H1 (cell line): ENCODE results near the gene KBTBD3. TPM values are rescaled to one million over a fixed set of nuclear protein-coding genes. Genes with fewer than 3 reads are reported as not detected.

Source experiments
- CTCF ChIA-PET: fragments of 300-600 bp; sonication (Branson Sonifier 250); formaldehyde crosslinking; loops from one replicate; lab custom pipeline; 2021; ENCODE audit not compliant: partially characterized antibody; lab: Charles Lee
- POLR2A ChIA-PET: fragments of 300-600 bp; sonication (Branson Sonifier 250); formaldehyde crosslinking; loops from one replicate; lab custom pipeline; 2021; ENCODE audit warnings: inconsistent platforms; ENCODE audit not compliant: partially characterized antibody; lab: Charles Lee
- DNase-seq, 2 experiments: peaks; one replicate each; pipeline versions ENCODE4 v3.0.0 to v3.0.0-alpha.2; 2010 to 2022; ENCODE audit warnings: low spot score in 2 of 2, low read depth in 1 of 2, mixed read lengths in 1 of 2
- FAIRE-seq: peaks from 2 replicates; lab custom pipeline; 2011; peaks lifted over from hg19 to GRCh38; lab: Jason Lieb, UNC
- H2AFZ ChIP-seq: 2 replicates; pipeline ENCODE4 v1.8.1; 2012; ENCODE audit warnings: low read length, inconsistent platforms
- H2AK5ac ChIP-seq: 2 replicates; pipeline ENCODE4 v1.6.1; 2013; ENCODE audit warnings: low read depth, low read length
- H2BK120ac ChIP-seq: replicated peaks from 2 replicates; pipeline ENCODE3; 2013; ENCODE audit warnings: low read depth, low read length, inconsistent platforms
- H2BK12ac ChIP-seq: 2 replicates; pipeline ENCODE4 v1.6.1; 2013; ENCODE audit warnings: low read depth, low read length
- H2BK15ac ChIP-seq: 2 replicates; pipeline ENCODE4 v1.6.1; 2013; ENCODE audit warnings: low read length
- H2BK20ac ChIP-seq: 2 replicates; pipeline ENCODE4 v1.6.1; 2013; ENCODE audit warnings: low read length
- H2BK5ac ChIP-seq: 2 replicates; pipeline ENCODE4 v1.6.1; 2013; ENCODE audit warnings: low read depth, low read length
- H3K14ac ChIP-seq: 2 replicates; pipeline ENCODE4 v1.6.1; 2013; ENCODE audit warnings: inconsistent platforms; ENCODE audit not compliant: insufficient read length
- H3K18ac ChIP-seq: 2 replicates; pipeline ENCODE4 v1.6.1; 2013; ENCODE audit warnings: low read length; ENCODE audit errors: extremely low read depth
- H3K23ac ChIP-seq: 2 replicates; pipeline ENCODE4 v1.6.1; 2013; ENCODE audit warnings: inconsistent platforms; ENCODE audit not compliant: insufficient read length
- H3K23me2 ChIP-seq: 2 replicates; pipeline ENCODE4 v1.6.1; 2013; ENCODE audit warnings: low read depth, low read length
- H3K27ac ChIP-seq: 2 replicates; pipeline ENCODE4 v1.6.1; 2011; ENCODE audit warnings: low read depth, low read length, inconsistent platforms
- H3K27me3 ChIP-seq, 4 experiments: replicated peaks in 1 of 4; 1 replicate in 1 of 4; 2 replicates in 3 of 4; pipeline versions ENCODE4 v1.6.1 to v1.8.1; 2011 to 2013; ENCODE audit warnings: low read length in 3 of 4, mild to moderate bottlenecking in 3 of 4, inconsistent platforms in 2 of 4, mixed read lengths in 2 of 4, moderate library complexity in 1 of 4; ENCODE audit not compliant: control insufficient read depth in 3 of 4, insufficient read depth in 3 of 4; ENCODE audit errors: extremely low read depth in 1 of 4
- H3K36me3 ChIP-seq, 4 experiments: 2 replicates each; pipeline versions ENCODE4 v1.6.1 to v1.8.1; 2011 to 2013; ENCODE audit warnings: mild to moderate bottlenecking in 4 of 4, low read length in 3 of 4, moderate library complexity in 2 of 4, control low read depth in 1 of 4, inconsistent platforms in 1 of 4; ENCODE audit not compliant: insufficient read depth in 4 of 4, control insufficient read depth in 2 of 4
- H3K4ac ChIP-seq: replicated peaks from 2 replicates; pipeline ENCODE3; 2013; ENCODE audit warnings: low read length, low read depth, mixed read lengths, inconsistent platforms; ENCODE audit not compliant: insufficient read length
- H3K4me1 ChIP-seq, 4 experiments: replicated peaks in 1 of 4; 1 replicate in 1 of 4; 2 replicates in 3 of 4; pipeline versions ENCODE4 v1.6.1 to v1.8.1; 2011 to 2013; ENCODE audit warnings: low read length in 3 of 4, inconsistent platforms in 2 of 4, mixed read lengths in 1 of 4; ENCODE audit not compliant: insufficient read depth in 4 of 4, control insufficient read depth in 3 of 4
- H3K4me2 ChIP-seq, 2 experiments: 2 replicates each; pipeline versions ENCODE4 v1.6.1 to v1.8.1; 2011 to 2013; ENCODE audit warnings: low read depth in 2 of 2, low read length in 2 of 2, control low read depth in 1 of 2, inconsistent platforms in 1 of 2, mild to moderate bottlenecking in 1 of 2; ENCODE audit not compliant: insufficient read depth in 1 of 2
- H3K4me3 ChIP-seq, 4 experiments: fragments of 200-600, 300-600 bp in 1 of 4; sonication (generic), shearing (Covaris generic), sonication (Bioruptor Twin) in 1 of 4; 2 replicates each; pipeline versions ENCODE4 v1.5.1 to v1.8.1; 2011 to 2016; ENCODE audit warnings: low read length in 4 of 4, low read depth in 3 of 4, control low read depth in 2 of 4, inconsistent platforms in 2 of 4, mild to moderate bottlenecking in 2 of 4, mixed read lengths in 1 of 4, moderate library complexity in 1 of 4; ENCODE audit not compliant: insufficient read depth in 2 of 4; ENCODE audit errors: extremely low read depth in 1 of 4
- H3K56ac ChIP-seq: replicated peaks from 2 replicates; pipeline ENCODE3; 2013; ENCODE audit warnings: low read depth, mild to moderate bottlenecking, mixed read lengths, low read length, inconsistent platforms; ENCODE audit not compliant: insufficient read length
- H3K79me1 ChIP-seq: 2 replicates; pipeline ENCODE4 v1.6.1; 2013; ENCODE audit warnings: low read depth, low read length, control low read depth
- H3K79me2 ChIP-seq, 2 experiments: 2 replicates each; pipeline versions ENCODE4 v1.6.1 to v1.8.1; 2012 to 2013; ENCODE audit warnings: low read length in 2 of 2, mild to moderate bottlenecking in 2 of 2, inconsistent platforms in 1 of 2; ENCODE audit not compliant: insufficient read depth in 2 of 2, control insufficient read depth in 1 of 2
- H3K9ac ChIP-seq, 4 experiments: replicated peaks in 1 of 4; 1 replicate in 1 of 4; 2 replicates in 3 of 4; pipeline versions ENCODE4 v1.6.1 to v1.8.1; 2011 to 2013; ENCODE audit warnings: low read depth in 3 of 4, low read length in 3 of 4, control low read depth in 2 of 4, mild to moderate bottlenecking in 2 of 4, moderate library complexity in 2 of 4, inconsistent platforms in 1 of 4; ENCODE audit errors: extremely low read depth in 1 of 4
- H3K9me3 ChIP-seq, 2 experiments: 2 replicates each; pipeline versions ENCODE4 v1.6.1 to v1.8.1; 2012 to 2013; ENCODE audit warnings: mild to moderate bottlenecking in 2 of 2, moderate library complexity in 2 of 2, control low read depth in 1 of 2, inconsistent platforms in 1 of 2, low read depth in 1 of 2, low read length in 1 of 2, mixed read lengths in 1 of 2; ENCODE audit not compliant: insufficient read depth in 2 of 2
- H4K20me1 ChIP-seq, 2 experiments: replicated peaks in 1 of 2; 2 replicates each; pipeline versions ENCODE3 to v1.8.1; 2011 to 2013; ENCODE audit warnings: inconsistent platforms in 2 of 2, low read length in 2 of 2, mild to moderate bottlenecking in 1 of 2; ENCODE audit not compliant: insufficient read depth in 2 of 2, control insufficient read depth in 1 of 2
- H4K5ac ChIP-seq: 2 replicates; pipeline ENCODE4 v1.6.1; 2013; ENCODE audit warnings: low read length, low read depth, mixed read lengths, inconsistent platforms; ENCODE audit not compliant: insufficient read length
- H4K8ac ChIP-seq: 2 replicates; pipeline ENCODE4 v1.8.0; 2013; ENCODE audit warnings: mild to moderate bottlenecking, moderate library complexity, low read length, inconsistent platforms; ENCODE audit not compliant: insufficient read depth; ENCODE audit errors: extremely low read depth
- H4K91ac ChIP-seq: replicated peaks from 2 replicates; pipeline ENCODE3; 2013; ENCODE audit warnings: low read length, mixed read lengths, inconsistent platforms; ENCODE audit not compliant: insufficient read length
- EZH2 ChIP-seq: fragments of 200-600 bp; sonication (generic); IDR thresholded peaks from 2 replicates; pipeline ENCODE4 v1.7.1; 2012; ENCODE audit warnings: low read depth, mild to moderate bottlenecking, moderate library complexity, low read length, inconsistent platforms; ENCODE audit not compliant: severe bottlenecking
- GTF2F1 ChIP-seq: IDR thresholded peaks from 2 replicates; pipeline ENCODE4 v1.6.1; 2012; ENCODE audit warnings: low read depth, low read length, improper control_type of control experiment, borderline replicate concordance
- SIX5 ChIP-seq: IDR thresholded peaks from 2 replicates; pipeline ENCODE4 v1.6.1; 2011; ENCODE audit warnings: mild to moderate bottlenecking, low read depth, low read length
- polyA plus RNA-seq, 7 experiments: library from polyadenylated mRNA; depleted of rRNA in 3 of 7; stranded (reverse) in 5 of 7; unstranded in 2 of 7; fragments of >200 nt in 5 of 7; fragments of 200-250 nt in 2 of 7; gene quantifications; 1 replicate in 5 of 7; 2 replicates in 1 of 7; 4 replicates in 1 of 7; pipeline versions ENCODE4 v1.2.1 to v1.2.3, GENCODE V29; 2011 to 2013; ENCODE audit warnings: missing spikeins in 2 of 7, mixed read lengths in 2 of 7
- total RNA-seq: library from RNA; stranded (reverse); fragmentation: NEBNext Ultra II Directional; extraction: Animal tissue kit (Norgen Biotek cat#: 25700); gene quantifications from 2 replicates; pipeline ENCODE4 v1.2.1, GENCODE V29; 2021

KBTBD3 gene
- total and polyA plus RNA-seq, 2 of the 8 experiments (the other 6 are each of a cell fraction or from before 2014, with no cell fraction given) = 1.2 to 6.1 TPM

- Histone ChIP-seq H3K9me3 (no peaks in the 10 kb centered on the region), H2BK15ac (no peak overlapping the region), H3K56ac (no peak overlapping the region), H3K36me3 (no peaks in the 10 kb centered on the region), H3K4me3 (no peak overlapping the region), H2BK120ac (no peak overlapping the region), H3K4me2 (no peak overlapping the region), H4K91ac (no peak overlapping the region), H2BK20ac (no peak overlapping the region), H4K8ac (no peak overlapping the region), H2BK12ac (no peak overlapping the region), H2BK5ac (no peak overlapping the region), H3K27ac (no peak overlapping the region), H3K23me2 (no peaks in the 10 kb centered on the region), H3K79me2 (no peaks in the 10 kb centered on the region), H3K4me1 (peaks cover 0 to 5% (median 2%) of the 10 kb centered on the region in 4 experiments; a peak in 3 of 7 replicates), H2AK5ac (no peak overlapping the region), H3K79me1 (no peaks in the 10 kb centered on the region), H4K20me1 (no peaks in the 10 kb centered on the region), H3K14ac (no peak overlapping the region), H2AFZ (no peak overlapping the region), H3K9ac (no peak overlapping the region), H3K23ac (no peak overlapping the region), H3K4ac (no peak overlapping the region), H4K5ac (no peak overlapping the region), H3K18ac (no peak overlapping the region), H3K27me3 (no peaks in the 10 kb centered on the region)
- ChIA-PET CTCF (interaction anchor here (0.6 kb wide), 1 partner anchor 13 kb away, joined by 3 read pairs; no protein-coding TSS in a partner anchor), POLR2A (no interaction called here)
- no peak for FAIRE-seq
- TF ChIP-seq EZH2 (no peak), GTF2F1 (no peak), SIX5 (no peak)
- DNase-seq = no peak
Measured at GRCh38 chr11:106061249-106061784, 15.8 kb downstream of the KBTBD3 start.
